Stomach (tissue), 4 donors: ENCODE measurements around the gene PNKP.

ENCODE experiments used
- EP300 ChIP-seq: sonication (generic); formaldehyde crosslinking; IDR thresholded peaks from one replicate; pipeline ENCODE4 v1.6.1; 2017; ENCODE audit warnings: antibody characterized with exemption
- TF ChIP-seq, protein P1 (sequence below), 7 experiments: fragments of 450-650 bp in 4 of 7; fragments of 200-600 bp in 3 of 7; sonication (generic) in 3 of 7; IDR thresholded peaks; one replicate each; pipeline ENCODE4 v1.5.1; 2016 to 2019; ENCODE audit warnings: antibody characterized with exemption in 7 of 7, control low read depth in 2 of 7, mild to moderate bottlenecking in 1 of 7

DNA sequence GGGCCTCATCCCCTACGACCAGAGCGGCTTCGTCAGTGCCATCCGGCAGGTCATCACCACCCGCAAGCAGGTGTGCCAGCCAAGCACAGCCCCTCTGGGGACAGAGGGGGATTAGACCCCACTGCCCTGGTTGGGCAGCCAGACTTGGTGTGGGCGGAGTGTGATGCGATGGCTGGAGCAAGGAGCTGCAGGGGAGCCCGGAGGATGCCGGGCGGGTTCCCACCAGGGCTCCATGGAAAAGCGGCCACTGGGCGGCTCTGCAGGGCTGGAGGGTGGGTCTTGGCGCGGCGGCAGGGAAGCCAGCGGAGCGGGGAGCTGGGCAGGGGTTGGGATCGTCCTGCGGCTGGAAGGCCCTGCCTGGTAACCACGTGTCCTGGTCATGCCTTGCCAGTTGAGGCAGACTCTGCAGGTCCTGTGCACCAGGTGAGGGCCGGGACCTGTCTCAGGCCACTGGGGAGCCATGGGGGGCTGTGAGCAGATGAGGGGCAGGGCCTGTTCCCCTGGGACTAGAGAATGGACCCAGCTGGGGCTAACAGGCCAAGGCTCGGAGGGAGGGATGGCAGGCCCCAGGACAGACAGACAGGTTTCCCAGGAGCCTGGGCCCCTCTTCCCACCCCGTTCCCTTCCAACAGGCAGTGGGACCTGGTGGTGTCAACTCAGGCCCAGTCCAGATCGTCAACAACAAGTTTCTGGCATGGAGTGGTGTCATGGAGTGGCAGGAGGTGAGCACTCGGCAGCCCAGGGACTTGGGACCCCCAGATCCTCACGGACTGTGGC lies 10.1 kb downstream of the PNKP start:
- no peak for TF ChIP-seq EP300
- TF ChIP-seq, protein P1, sequence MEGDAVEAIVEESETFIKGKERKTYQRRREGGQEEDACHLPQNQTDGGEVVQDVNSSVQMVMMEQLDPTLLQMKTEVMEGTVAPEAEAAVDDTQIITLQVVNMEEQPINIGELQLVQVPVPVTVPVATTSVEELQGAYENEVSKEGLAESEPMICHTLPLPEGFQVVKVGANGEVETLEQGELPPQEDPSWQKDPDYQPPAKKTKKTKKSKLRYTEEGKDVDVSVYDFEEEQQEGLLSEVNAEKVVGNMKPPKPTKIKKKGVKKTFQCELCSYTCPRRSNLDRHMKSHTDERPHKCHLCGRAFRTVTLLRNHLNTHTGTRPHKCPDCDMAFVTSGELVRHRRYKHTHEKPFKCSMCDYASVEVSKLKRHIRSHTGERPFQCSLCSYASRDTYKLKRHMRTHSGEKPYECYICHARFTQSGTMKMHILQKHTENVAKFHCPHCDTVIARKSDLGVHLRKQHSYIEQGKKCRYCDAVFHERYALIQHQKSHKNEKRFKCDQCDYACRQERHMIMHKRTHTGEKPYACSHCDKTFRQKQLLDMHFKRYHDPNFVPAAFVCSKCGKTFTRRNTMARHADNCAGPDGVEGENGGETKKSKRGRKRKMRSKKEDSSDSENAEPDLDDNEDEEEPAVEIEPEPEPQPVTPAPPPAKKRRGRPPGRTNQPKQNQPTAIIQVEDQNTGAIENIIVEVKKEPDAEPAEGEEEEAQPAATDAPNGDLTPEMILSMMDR (IDR thresholded peaks at IDR 0.05), result no peak
